ENCODE measurements around the gene SNRNP70.

Gene SNRNP70

DNA sequence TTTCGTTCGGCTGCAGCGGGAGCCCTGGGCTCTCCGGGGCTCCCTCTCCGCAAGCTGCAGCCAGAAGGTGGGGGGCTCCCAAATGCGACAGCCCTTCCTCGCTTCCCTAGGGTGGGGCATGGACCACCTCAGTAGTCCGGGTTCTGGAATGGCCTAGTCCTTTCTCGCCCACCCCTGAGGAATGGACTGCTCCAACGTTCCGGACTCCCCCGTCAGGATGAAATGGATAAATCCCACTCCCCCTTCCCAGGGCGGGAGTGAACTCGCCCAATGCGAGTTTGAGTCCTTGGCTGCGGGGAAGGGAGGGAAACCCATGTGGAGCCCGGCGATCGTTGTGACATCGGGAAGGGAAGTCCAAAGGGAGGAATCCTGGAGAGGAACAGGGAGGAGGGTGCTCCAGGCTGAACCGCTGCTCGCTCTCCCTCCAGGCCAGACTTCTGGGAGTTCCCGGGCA is 64.4 kb downstream of the SNRNP70 start:
- peak; percentile 44 for DNase-seq

- peak; percentile 82 for DNase-seq
These were observed 65.1 kb downstream of the SNRNP70 start for GRCh38 chr19:49150106-49150943.

DNA sequence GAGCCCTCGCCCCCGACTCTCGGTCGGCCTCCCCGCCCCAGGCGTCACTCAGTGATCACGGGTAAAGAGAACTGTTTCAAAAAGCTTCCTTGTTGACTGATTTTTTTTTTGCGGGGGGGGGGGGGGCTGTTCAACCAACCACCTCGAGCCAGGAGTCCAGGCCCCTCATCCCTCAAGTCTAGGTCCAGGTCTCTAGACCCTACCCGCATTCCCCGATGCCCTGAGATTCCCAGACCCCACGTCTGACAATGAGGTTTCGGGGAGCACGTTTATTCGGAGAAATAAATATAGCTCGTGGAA is 65.6 kb downstream of the SNRNP70 start:
- no peak for DNase-seq

- DNase-seq: no peak
These were observed 66.2 kb downstream of the SNRNP70 start for GRCh38 chr19:49151267-49152118.

- DNase-seq: no peak
These were observed 66.9 kb downstream of the SNRNP70 start for GRCh38 chr19:49152119-49152550.

GRCh38 chr19:49153167-49153809 is 68.0 kb downstream of the SNRNP70 start:
- no peak for DNase-seq

DNA sequence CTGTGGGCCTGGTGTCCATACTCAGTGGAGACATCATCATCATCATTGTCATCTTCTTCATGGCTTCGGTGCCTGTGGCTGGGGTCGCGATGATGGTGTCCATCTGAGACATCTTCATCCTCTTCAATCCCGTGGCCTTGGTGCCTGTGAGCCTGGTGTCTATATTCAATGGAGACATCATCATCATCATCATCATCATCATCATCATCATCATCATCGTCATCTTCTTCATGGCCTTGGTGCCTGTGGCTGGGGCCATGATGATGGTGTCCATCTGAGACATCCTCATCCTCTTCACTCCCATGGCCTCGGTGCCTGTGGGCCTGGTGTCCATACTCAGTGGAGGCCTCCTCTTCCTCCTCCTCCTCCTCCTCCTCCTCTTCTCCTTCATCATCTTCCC is 69.0 kb downstream of the SNRNP70 start:
- no peak for DNase-seq

- DNase-seq: no peak
These were observed 70.0 kb downstream of the SNRNP70 start, which contains the start of gene HRC for GRCh38 chr19:49155005-49155819. HRC (minus strand) TSS chr19:49155396; CDS start chr19:49155237, 159 bp downstream.

DNA sequence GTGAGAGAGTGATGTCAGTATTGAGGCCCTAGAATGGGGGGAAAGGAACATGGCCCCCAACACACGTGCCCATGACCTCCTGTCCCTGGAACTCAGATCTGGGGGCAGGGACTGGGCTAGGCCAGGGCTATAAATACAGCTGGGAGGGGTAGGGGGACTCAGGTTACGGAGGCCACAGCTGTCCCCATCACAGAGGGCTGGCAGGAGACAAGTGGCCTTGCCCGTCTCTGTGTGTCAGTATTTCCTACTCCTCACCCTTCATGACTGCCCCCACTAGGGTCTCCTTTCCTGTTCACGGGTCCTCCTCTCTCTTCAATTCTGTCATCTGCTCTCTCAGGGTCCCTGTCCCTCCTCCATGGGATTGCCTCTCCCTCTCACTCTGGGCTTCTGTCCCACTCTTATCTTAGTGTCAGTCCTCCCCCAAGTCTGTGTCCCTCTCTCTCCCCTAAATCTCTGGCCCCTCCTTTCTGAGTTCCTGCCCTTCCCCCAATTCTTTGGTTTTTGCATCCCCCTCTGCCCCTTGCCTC is 70.6 kb downstream of the SNRNP70 start:
- no peak for DNase-seq

GRCh38 chr19:49157445-49158224 is 72.4 kb downstream of the SNRNP70 start, which contains the start of gene TRPM4:
TRPM4 (plus strand) TSS chr19:49157792; CDS start chr19:49157867, 75 bp downstream.
- DNase-seq: peak; percentile 69

Measured in NCI-H510A treated with DMSO at 0.1 percent for 48 hours (cell line).